Upper lobe of right lung (tissue), 1 donor: ENCODE measurements around the gene GAB3. TPM values are rescaled to one million over a fixed set of nuclear protein-coding genes. Genes with fewer than 3 reads are reported as not detected.

Experiments used
- total RNA-seq: library from RNA; stranded (reverse); fragmentation: NEBNext Ultra II Directional; extraction: Animal tissue kit (Norgen Biotek cat#: 25700); gene quantifications from one replicate; pipeline ENCODE4 v1.2.1, GENCODE V29; 2021
- donor health status: DM: no; HTN: yes; CAD: no; lungs with severe emphysema.

The GAB3 gene
- total RNA-seq, 1 donor from 2014 or later = 12.9 TPM

Other genes with a start within 250 kb of the GAB3 start
- gene FAM3A, start 234.8 kb downstream of the GAB3 start, total RNA-seq = 42.6 TPM
- gene G6PD, start 204.2 kb downstream of the GAB3 start, total RNA-seq = 84.9 TPM
- gene IKBKG, start 203.5 kb downstream of the GAB3 start, total RNA-seq = 33.4 TPM
- not detected for gene CTAG1A, start 165.9 kb downstream of the GAB3 start, total RNA-seq
- gene CTAG1B, start 131.8 kb downstream of the GAB3 start, total RNA-seq = not detected
- not detected for gene CTAG2, start 97.5 kb downstream of the GAB3 start, total RNA-seq
- gene DKC1, start 11.8 kb upstream of the GAB3 start, total RNA-seq = 28.7 TPM
- gene MPP1, start 54.4 kb upstream of the GAB3 start, total RNA-seq = 45.3 TPM
- not detected for gene SMIM9, start 83.6 kb upstream of the GAB3 start, total RNA-seq
- gene F8A1, start 135.3 kb upstream of the GAB3 start, total RNA-seq = 42.9 TPM